Measurements from ENCODE around the gene NMRAL1. TPM values are rescaled to one million over a fixed set of nuclear protein-coding genes. Genes with fewer than 3 reads are reported as not detected.

The NMRAL1 gene
- total RNA-seq (2014; rRNA removed; shearing (Covaris generic)) (36.2 and 44.2 TPM in 2 replicates), polyA plus RNA-seq (2016; fragmentation: Nextera tagmentation; extraction: Ambion mirVana) (37.4 and 37.5 TPM in 2 replicates)

- DNase-seq, result peak; percentile 91
- H3K4me2 ChIP-seq (ENCODE audit: unreplicated experiment), result peak within 1 kb of the TSS; percentile 65
- peaks cover 31% of the 10 kb centered on the region for H3K79me2 ChIP-seq (ENCODE audit: insufficient read depth)
- H3K36me3 ChIP-seq (ENCODE audit: low read depth), result no peaks in the 10 kb centered on the region
- H3K9me3 ChIP-seq (ENCODE audit: low read depth), result no peaks in the 10 kb centered on the region
- no peaks in the 10 kb centered on the region for H3K9me2 ChIP-seq (ENCODE audit: insufficient read depth)
- no peak within 1 kb of the TSS for H3K27ac ChIP-seq
- peaks cover 17% of the 10 kb centered on the region; the same call in 1 of the 2 replicates for H3K4me1 ChIP-seq (ENCODE audit: insufficient read depth)
- H4K20me1 ChIP-seq (ENCODE audit: insufficient read depth), result no peaks in the 10 kb centered on the region
- H3K4me3 ChIP-seq, result peak within 1 kb of the TSS; percentile 77
- in situ Hi-C loops (cut with MboI), result no loop called here
- 5 to 6% methylated on average over 47 to 52 of the region's 60 CpGs for WGBS, 2 experiments (ENCODE audit: low coverage in 1 of 2, low lambda C conversion rate in 2 of 2, missing lambda C conversion rate in 2 of 2)
- H3K9ac ChIP-seq, result peak within 1 kb of the TSS; percentile 82
- H3K27me3 ChIP-seq (replicated peaks; ENCODE audit: insufficient read depth), result no peaks in the 10 kb centered on the region
- TF ChIP-seq EZH2 (IDR thresholded peaks at IDR 0.05; ENCODE audit: insufficient read depth, poor library complexity, severe bottlenecking) (no peak), EZH2phosphoT487 (IDR thresholded peaks at IDR 0.05; ENCODE audit: insufficient read depth, low read depth) (no peak)
- peak within 1 kb of the TSS; percentile 94 for H2AFZ ChIP-seq
- no peaks in the 10 kb centered on the region for H3F3A ChIP-seq (ENCODE audit: insufficient read depth)
Measured at GRCh38 chr16:4474192-4474961, at the start of gene NMRAL1. Gene NMRAL1 (minus strand): TSS chr16:4474625. CDS start chr16:4474132, 493 bp downstream.

DNA sequence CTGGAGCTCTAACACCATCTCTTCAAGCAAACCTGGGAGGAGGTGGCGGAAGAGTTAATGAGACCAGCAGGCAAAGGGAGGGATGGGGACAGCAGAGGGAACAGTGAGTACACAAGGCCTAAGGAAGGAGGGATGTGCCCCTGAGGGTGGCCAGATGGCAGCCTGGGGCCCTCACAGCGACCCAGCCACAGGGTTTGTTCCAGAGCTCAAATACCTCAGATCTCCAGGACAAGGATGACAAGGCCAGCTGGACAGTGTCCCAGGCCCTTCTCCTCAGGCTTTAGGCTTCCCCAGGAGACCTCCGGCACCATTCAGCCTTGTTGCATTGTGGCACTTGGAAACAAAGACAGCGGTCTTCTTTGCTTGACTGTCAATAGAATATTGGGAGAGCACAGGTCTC, 49.3 kb upstream of the NMRAL1 start:
- no peak overlapping the region for H3K4me2 ChIP-seq (ENCODE audit: unreplicated experiment)
- in situ Hi-C loops (cut with MboI), result no loop called here
- no peaks in the 10 kb centered on the region for H4K20me1 ChIP-seq (ENCODE audit: insufficient read depth)
- no peaks in the 10 kb centered on the region for H3K9me3 ChIP-seq (ENCODE audit: low read depth)
- no peak for DNase-seq
- H3K4me3 ChIP-seq, result no peak overlapping the region
- no peaks in the 10 kb centered on the region for H3K36me3 ChIP-seq (ENCODE audit: low read depth)
- no peak overlapping the region for H2AFZ ChIP-seq
- no peak overlapping the region for H3K27ac ChIP-seq
- no peaks in the 10 kb centered on the region for H3K4me1 ChIP-seq (ENCODE audit: insufficient read depth)
- H3K27me3 ChIP-seq (replicated peaks; ENCODE audit: insufficient read depth), result no peaks in the 10 kb centered on the region
- peaks cover 8% of the 10 kb centered on the region; the same call in 1 of the 2 replicates for H3K79me2 ChIP-seq (ENCODE audit: insufficient read depth)
- no peak overlapping the region for H3K9ac ChIP-seq
- no peaks in the 10 kb centered on the region for H3K9me2 ChIP-seq (ENCODE audit: insufficient read depth)
- H3F3A ChIP-seq (ENCODE audit: insufficient read depth), result no peaks in the 10 kb centered on the region
- TF ChIP-seq EZH2phosphoT487 (IDR thresholded peaks at IDR 0.05; ENCODE audit: insufficient read depth, low read depth) (no peak), EZH2 (IDR thresholded peaks at IDR 0.05; ENCODE audit: insufficient read depth, poor library complexity, severe bottlenecking) (no peak)
- 85 to 87% methylated on average over 4 of the region's 4 CpGs for WGBS, 2 experiments (ENCODE audit: low coverage in 1 of 2, low lambda C conversion rate in 2 of 2, missing lambda C conversion rate in 2 of 2)

DNA sequence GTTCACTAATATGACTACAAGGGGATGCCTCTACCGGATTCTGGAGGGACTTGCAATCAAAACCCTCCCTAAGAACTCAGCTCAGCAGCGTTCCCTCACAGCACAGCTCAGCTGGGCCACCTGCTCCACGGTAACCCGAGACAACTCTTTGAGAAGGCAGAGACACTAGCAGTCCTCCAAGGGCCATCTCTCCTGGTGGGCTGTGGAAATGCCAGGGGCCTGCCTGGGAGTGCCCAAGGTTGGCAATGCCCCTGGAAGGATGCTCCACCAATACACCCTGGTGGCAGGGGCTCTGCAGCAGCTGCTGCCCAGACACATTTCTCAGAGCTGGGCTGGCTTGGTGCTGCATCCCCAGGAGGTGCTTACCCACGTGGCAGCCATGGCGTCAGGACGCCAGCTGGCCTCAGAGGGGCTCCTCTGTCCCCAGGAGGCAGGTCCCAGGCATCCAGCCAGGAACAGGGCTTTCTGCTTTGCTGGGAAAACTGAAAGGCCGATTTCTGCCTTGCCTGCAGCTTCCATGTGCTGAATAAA, 47.7 kb upstream of the NMRAL1 start:
- Histone ChIP-seq H2AFZ (no peak overlapping the region), H3K9me2 (ENCODE audit: insufficient read depth) (no peaks in the 10 kb centered on the region), H3K4me1 (ENCODE audit: insufficient read depth) (no peaks in the 10 kb centered on the region), H3K4me2 (ENCODE audit: unreplicated experiment) (no peak overlapping the region), H3K4me3 (no peak overlapping the region), H3K27ac (no peak overlapping the region), H4K20me1 (ENCODE audit: insufficient read depth) (no peaks in the 10 kb centered on the region), H3K36me3 (ENCODE audit: low read depth) (no peaks in the 10 kb centered on the region), H3K27me3 (replicated peaks; ENCODE audit: insufficient read depth) (no peaks in the 10 kb centered on the region), H3K79me2 (ENCODE audit: insufficient read depth) (peaks cover 1% of the 10 kb centered on the region), H3K9me3 (ENCODE audit: low read depth) (no peaks in the 10 kb centered on the region), H3F3A (ENCODE audit: insufficient read depth) (no peaks in the 10 kb centered on the region), H3K9ac (no peak overlapping the region)
- 38 to 44% methylated on average over 8 of the region's 8 CpGs for WGBS, 2 experiments (ENCODE audit: low coverage in 1 of 2, low lambda C conversion rate in 2 of 2, missing lambda C conversion rate in 2 of 2)
- no peak for DNase-seq
- in situ Hi-C loops (cut with MboI), result no loop called here
- TF ChIP-seq EZH2phosphoT487 (IDR thresholded peaks at IDR 0.05; ENCODE audit: insufficient read depth, low read depth) (no peak), EZH2 (IDR thresholded peaks at IDR 0.05; ENCODE audit: insufficient read depth, poor library complexity, severe bottlenecking) (no peak)

- Histone ChIP-seq H3K4me1 (ENCODE audit: insufficient read depth) (no peaks in the 10 kb centered on the region), H2AFZ (no peak overlapping the region), H3K36me3 (ENCODE audit: low read depth) (no peaks in the 10 kb centered on the region), H3K9me3 (ENCODE audit: low read depth) (no peaks in the 10 kb centered on the region), H4K20me1 (ENCODE audit: insufficient read depth) (no peaks in the 10 kb centered on the region), H3K27me3 (replicated peaks; ENCODE audit: insufficient read depth) (no peaks in the 10 kb centered on the region), H3K9ac (no peak overlapping the region), H3K79me2 (ENCODE audit: insufficient read depth) (peaks cover 4% of the 10 kb centered on the region), H3K4me2 (ENCODE audit: unreplicated experiment) (no peak overlapping the region), H3K4me3 (no peak overlapping the region), H3F3A (ENCODE audit: insufficient read depth) (no peaks in the 10 kb centered on the region), H3K9me2 (ENCODE audit: insufficient read depth) (no peaks in the 10 kb centered on the region), H3K27ac (no peak overlapping the region)
- in situ Hi-C loops (cut with MboI), result no loop called here
- WGBS, 2 experiments (ENCODE audit: low coverage in 1 of 2, low lambda C conversion rate in 2 of 2, missing lambda C conversion rate in 2 of 2), result 66 to 67% methylated on average over 7 of the region's 7 CpGs
- TF ChIP-seq EZH2 (IDR thresholded peaks at IDR 0.05; ENCODE audit: insufficient read depth, poor library complexity, severe bottlenecking) (no peak), EZH2phosphoT487 (IDR thresholded peaks at IDR 0.05; ENCODE audit: insufficient read depth, low read depth) (no peak)
- no peak for DNase-seq
Measured at GRCh38 chr16:4520913-4521312, 46.5 kb upstream of the NMRAL1 start.
